Hepatocyte (in vitro differentiated cells): ENCODE results near the gene HNF1B.

Experiments used
- CTCF ChIP-seq: fragments of 200-600 bp; sonication (generic); IDR thresholded peaks from 2 replicates; pipeline ENCODE4 v1.5.1; 2016; ENCODE audit warnings: antibody characterized with exemption, mild to moderate bottlenecking; ENCODE audit not compliant: poor library complexity
- EZH2 ChIP-seq: fragments of 200-600 bp; sonication (generic); IDR thresholded peaks from 2 replicates; pipeline ENCODE4 v1.6.1; 2016; ENCODE audit warnings: antibody characterized with exemption, mild to moderate bottlenecking, borderline replicate concordance

- TF ChIP-seq CTCF (no peak), EZH2 (no peak)
These were observed 36.7 kb downstream of the HNF1B start for GRCh38 chr17:37708008-37708615.
